Stimulated activated CD8-positive, alpha-beta memory T cell treated with anti-CD3 and anti-CD28 coated beads, Interleukin-2, amount 100 ng/mL, for 48 hours (primary cell): ENCODE results near the gene TRAPPC12.
"Not testable (repeated sequence)": the region's sequence is repeated elsewhere in the genome, so short reads cannot be mapped to it uniquely, and the experiment has no call there.

Source experiments
- DNase-seq, 2 donors: peaks; one replicate each; pipeline ENCODE4 v3.0.0-alpha.2; 2020; ENCODE audit warnings: low read depth in 2 of 2

The TRAPPC12 gene

DNA sequence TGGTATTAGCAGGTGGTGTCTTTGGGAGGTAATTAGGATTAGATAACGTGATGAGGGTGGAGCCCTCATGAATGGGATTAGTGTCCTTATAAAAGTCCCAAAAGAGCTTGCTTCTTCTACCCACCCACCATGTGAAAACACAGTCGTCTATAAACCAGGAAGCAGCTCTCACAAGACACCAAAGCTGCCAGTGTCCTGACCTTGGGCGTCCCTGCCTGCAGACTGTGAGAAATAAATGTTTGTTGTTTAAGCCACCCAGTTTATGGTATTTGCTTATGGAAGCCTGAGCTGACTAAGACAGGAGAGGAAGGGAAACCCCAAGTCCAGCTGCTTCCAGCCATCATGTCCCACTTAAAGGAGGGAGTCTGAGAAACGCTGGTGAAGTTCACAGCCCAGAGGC lies 126.3 kb downstream of the TRAPPC12 start:
- DNase-seq, result no peak

DNA sequence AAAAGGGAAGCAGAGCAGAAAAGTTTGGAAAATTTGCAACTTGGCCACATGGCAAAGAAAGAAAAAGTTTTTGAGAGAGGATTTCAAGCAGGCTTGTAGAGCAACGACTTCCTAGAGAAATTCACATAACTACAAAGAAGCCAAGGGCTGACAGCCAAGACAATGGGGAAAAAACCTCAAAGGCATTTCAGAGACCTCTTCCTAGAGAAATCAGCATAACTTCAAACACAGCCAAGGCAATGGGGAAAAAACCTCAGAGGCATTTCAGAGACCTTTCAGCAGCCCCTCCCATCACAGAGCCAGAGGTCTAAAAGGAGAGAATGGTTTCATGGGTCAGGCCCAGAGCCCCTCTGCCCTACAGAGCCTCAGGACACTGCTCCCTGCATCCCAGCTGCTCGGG lies 132.6 kb downstream of the TRAPPC12 start:
- no peak for DNase-seq

DNA sequence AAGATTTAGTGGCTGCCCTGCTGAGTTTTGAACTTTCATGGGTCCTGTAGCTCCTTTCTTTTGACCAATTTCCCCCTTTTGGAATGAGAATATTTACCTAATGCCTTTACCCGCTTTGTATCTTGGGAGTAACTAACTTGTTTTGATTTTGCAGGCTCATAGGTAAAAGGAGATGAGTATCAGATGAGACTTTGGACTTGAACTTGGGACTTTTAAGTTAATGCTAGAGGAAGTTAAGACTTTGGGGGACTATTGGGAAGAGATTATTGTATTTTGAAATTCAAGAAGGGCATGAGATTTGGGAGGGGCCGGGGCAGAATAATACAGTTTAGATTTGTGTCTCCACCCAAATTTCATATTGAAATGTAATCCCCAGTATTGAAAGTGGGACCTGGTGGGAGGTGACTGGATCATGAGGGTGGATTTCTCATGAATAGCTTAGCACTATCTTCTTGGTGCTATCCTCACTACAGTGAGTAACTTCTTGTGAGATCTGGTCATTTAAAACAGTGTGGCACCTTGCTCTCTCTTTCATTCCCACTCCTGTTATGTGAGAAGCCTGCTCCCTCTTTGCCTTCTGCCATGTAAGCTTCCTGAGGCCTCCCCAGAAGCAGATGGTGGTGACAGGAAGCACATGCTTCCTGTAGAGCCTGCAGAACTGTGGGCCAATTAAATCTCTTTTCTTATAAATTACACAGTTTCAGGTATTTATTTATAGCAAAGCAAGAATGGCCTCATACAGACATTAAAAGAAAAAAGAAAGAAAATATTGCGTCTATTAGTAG lies 133.7 kb downstream of the TRAPPC12 start:
- DNase-seq, result no peak

DNA sequence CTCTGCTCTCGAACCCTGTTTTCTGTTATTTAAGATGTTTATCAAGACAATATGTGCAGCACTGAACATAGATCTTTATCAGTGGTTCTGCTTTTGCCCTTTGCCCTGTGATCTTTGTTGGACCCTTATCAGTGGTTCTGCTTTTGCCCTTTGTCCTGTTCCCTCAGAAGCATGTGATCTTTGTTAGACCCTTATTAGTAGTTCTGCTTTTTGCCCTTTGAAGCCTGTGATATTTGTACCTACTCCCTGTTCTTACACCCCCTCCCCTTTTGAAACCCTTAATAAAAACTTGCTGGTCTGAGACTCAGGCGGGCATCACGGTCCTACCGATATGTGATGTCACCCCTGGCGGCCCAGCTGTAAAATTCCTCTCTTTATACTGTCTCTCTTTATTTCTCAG lies 135.9 kb downstream of the TRAPPC12 start:
- not testable (repeated sequence) for DNase-seq

DNA sequence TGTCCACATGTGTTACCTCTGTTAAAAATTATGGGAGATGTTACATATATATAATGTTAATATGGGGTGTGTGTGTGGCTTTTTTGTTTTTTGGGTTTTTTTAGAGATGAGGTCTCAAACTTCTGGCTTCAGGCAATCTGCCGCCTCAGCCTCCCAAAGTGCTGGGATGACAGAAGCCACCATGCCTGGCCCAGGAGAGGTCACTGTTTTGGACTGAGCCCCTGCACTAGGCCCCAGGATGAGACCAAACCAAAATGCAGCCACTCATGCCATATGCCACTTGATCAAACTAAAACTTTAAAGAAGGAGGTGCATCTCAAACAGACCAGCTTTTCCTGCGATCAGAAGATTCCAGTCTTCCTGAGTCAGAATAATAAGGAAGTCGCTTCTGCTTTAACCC lies 137.3 kb downstream of the TRAPPC12 start:
- no peak for DNase-seq

DNA sequence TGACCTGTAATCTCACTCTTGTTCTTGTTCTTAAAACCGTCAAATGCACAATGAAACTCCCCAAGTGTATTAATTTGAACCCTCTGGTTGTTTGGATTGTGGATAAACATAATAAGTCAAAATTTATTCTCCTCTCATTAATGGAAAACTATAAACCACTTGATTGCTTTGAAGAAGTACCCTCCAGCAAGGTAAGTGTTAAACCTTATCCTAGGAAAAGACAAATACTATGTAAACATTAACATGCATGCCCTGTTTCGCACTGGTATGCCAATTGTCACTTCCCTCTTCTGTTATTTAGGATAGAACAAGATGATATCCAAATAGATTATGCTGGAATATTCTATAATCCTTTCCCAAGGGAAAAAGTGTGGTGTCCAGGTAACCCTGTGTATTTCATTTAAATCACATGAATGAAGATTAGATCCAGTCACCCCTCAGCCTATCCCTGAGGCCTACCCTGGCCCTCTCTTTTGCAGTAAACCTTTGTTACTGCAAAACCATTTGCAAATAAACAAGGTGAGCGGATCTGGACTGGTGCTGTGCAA lies 138.5 kb downstream of the TRAPPC12 start:
- no peak for DNase-seq

DNA sequence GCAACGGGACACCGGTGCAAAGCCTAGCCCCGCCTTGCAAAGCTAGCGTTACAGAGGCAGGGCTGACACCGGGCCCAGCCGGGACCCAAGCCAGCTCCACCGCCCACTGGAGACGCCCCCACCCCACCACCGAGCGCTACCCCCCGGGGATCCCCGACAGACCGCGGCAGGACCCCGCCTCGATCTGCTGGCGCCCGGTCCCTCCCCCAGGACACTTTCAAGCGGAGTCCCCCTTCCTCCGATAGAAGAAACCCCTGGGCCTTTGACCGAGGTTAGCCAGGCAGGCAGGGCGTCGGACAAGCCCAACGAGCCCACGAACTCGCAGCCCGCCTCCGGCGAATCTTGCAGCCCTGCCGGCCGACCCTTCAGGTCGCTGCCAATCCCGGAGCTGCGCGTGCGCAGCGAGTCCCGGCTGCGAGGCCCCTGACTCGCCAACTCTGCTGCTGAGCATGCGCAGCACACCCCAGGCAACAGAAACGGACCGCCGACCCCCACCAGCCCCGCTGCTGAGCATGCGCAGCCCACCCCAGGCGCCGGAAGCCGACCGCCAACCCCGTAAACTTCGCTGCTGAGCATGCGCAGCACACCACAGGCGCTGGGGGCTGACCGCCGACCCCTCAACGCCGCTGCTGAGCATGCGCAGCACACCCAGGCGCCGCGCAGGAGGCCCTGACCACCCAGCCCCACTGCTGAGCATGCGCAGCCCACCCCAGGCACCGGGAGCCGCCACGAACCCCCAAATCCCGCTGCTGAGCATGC lies 139.2 kb downstream of the TRAPPC12 start:
- peak; percentile 99 for DNase-seq

DNA sequence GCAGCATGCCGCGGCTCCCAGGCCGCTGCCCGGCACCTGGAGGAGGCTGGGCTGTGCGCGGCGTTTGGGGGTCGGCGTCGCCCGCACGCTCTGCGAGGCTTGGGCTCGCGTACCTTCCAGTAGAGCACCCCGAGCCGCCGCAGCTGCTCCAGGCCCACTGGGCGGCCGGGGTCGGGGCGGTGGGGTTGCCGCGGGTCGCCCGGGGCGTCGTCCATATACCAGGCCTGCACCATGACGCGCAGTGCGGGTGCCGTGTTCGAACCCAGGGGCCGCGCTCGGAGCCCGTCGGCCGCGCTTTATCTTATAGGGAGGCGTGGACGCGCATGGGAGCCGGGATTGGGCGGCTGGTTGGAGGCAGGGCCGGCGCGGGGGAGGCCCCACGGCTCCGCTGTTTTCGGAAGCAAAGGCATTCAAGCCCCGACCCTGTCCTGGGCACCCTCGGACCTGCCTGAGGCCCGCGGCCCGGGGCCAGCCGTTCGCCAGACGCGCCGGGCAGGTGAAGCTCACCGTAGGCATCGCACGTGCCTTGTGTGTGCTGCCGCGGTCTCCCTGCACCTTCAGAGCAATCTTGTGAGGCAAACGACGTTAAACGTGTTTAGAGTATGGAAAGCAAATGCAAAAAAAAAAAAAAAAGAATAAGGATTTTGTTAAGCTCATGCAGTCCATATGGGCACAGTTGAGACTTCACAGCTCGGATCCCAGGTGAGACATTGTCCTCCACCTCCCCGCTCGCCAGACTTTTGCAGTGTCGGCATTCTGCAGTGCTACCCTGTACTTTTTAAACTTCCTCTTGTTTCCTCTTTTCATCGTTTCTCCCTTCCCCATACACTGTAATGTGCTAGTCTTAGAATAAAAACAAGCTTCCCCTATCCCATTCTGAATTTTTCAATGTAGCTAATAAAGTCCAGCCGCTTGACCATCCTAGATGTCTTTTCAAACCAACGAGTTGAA lies 140.0 kb downstream of the TRAPPC12 start, which contains the start of gene ADI1:
ADI1 (minus strand) TSS at position 277 of the 951 bp plus-strand sequence; CDS start at position 233, 44 bp downstream.
- DNase-seq, result peak; percentile 67 to 76

DNA sequence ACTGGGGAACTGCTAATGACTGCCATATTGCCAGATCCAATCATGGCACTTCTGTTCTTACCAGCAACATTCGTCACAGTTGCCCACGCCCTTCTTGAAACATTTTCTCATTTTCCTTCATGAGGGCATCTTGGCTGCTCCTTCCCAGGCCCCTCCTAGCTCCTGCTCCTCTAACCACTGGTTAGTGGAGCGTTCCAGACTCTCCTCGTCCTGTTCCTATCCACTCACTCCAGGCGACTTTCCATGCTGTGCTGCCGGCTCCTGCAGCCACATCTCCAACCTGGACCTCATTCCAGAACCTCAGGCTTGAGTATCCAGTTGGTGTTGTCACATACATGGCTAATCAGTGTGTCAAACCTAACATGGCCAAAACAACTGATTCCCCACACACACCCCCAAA lies 141.1 kb downstream of the TRAPPC12 start:
- DNase-seq, result no peak

DNA sequence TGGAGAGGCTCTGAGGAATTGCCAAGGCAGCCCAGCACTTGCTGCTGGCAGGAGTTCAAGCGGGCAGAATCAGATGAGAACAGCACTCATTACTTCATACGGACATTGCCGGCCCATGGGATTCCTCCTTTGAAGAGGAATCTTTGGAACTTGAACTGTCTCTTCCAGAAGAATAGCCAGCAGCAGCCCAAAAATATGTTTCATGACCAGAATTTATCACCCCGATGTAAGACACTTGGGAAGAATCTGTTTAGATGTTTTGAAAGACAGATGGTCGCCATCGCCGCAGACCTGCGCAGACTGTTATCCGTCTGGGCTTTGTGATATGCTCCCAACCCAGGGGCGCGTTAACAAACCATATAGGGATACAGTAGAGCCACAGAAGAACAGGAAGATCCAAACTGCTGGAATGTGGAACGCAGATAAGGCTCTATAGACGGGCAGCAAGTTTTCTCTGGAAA lies 143.5 kb downstream of the TRAPPC12 start:
- DNase-seq, result no peak

DNA sequence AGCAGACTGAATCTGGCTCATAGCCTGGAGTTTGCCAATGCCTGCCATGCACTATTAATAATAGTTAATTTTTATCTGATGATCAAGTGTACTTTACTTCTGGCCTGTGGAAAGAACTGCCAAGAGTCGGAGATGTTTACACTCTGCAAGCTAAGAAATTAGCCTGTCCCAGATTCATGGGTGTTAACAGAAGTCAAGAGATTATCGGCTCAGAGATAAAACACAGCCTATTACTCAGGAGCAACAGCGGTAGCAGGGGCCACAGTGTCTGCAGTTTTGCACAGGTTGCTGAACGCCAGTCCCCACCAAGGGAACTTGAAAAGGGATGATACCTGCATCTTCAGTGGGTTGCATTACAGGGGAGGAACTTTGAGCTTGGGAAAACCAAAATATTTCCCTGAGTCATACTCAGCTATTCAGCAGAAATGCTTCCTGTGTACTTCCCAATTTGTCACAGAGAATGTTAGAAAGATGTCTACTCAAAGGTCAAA lies 144.1 kb downstream of the TRAPPC12 start:
- DNase-seq, result no peak

DNA sequence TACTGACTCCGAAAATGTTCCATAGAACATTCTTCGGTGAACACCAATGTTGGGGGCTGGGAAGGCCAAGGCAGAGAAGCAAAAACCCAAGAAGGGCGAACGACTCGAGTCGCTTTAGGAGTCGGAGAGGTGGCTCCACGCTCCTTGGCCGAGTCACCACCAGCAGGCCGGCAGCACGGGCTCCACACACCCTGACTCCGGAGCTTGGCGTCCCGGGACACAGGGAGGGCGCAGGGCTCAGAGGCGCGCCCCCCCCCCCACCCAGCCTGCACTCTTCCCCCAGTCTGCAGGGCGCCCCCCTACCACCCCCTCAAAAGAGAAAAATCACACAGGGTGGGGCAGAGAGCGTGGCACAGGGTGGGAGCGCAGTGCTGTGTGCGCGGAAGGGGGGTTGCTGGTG lies 147.4 kb downstream of the TRAPPC12 start:
- no peak for DNase-seq

DNA sequence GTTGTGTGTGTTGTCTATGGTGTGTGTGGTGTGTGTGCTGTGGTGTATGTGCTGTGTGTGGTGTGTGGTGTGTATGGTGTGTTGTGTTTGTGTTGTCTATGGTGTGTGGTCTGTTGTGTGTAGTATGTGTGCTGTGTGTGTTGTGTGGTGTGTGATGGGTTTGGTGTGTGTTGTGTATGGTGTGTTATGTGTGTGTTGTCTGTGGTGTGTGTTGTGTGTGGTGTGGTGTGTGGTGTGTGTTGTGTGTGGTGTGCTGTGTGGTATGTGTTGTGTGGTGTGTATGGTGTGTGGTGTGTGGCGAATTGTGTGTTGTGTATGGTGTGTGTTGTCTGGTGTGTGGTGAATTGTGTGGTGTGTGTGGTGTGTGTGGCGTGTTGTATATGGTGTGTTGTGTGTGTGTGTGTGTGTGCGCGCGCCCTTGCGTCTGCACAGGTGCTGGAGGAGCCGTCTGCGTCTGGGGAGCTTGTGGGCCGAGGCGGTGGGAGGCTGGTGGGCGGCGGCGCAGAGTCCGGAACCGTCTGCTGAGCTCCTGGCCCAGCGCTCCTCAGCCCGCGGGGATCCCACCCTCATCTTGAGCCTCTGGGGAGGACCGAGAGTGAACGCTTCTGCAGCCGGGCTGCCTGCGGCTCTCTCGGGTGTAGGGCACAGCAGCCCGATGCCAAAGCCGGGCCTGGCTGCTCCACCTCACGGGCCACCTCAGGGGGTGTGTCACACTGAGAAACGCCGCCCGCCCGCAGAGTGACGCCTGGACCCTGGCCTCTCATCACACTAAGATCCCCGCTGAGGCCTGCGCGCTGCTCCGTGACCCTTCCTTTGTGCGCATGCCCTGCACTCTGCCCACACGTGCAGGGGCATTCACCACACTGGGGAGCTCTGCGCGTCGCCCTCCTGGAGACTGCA lies 148.6 kb downstream of the TRAPPC12 start:
- DNase-seq, result no peak
